ENCODE measurements around the gene AGTR1.
"Not testable (repeated sequence)": the region's sequence is repeated elsewhere in the genome, so short reads cannot be mapped to it uniquely, and the experiment has no call there.

AGTR1 gene

GRCh38 chr3:148758303-148758884, 60.7 kb downstream of the AGTR1 start:
- DNase-seq (ENCODE audit: low read depth): no peak

- no peak for DNase-seq (ENCODE audit: low read depth)
These were observed 61.7 kb downstream of the AGTR1 start for GRCh38 chr3:148759430-148759829.

- DNase-seq (ENCODE audit: low read depth): no peak
These were observed 65.5 kb downstream of the AGTR1 start for GRCh38 chr3:148763156-148763680.

- no peak for DNase-seq (ENCODE audit: low read depth)
These were observed 66.6 kb downstream of the AGTR1 start for GRCh38 chr3:148763986-148764935.

GRCh38 chr3:148772361-148772760, 74.7 kb downstream of the AGTR1 start:
- DNase-seq (ENCODE audit: low read depth): no peak

GRCh38 chr3:148772835-148773234, 75.1 kb downstream of the AGTR1 start:
- no peak for DNase-seq (ENCODE audit: low read depth)

GRCh38 chr3:148773805-148774204, 76.1 kb downstream of the AGTR1 start:
- DNase-seq (ENCODE audit: low read depth): no peak

- no peak for DNase-seq (ENCODE audit: low read depth)
These were observed 81.2 kb downstream of the AGTR1 start for GRCh38 chr3:148778926-148779325.

- not testable (repeated sequence) for DNase-seq (ENCODE audit: low read depth)
These were observed 87.3 kb downstream of the AGTR1 start for GRCh38 chr3:148785026-148785425.

GRCh38 chr3:148786159-148786558, 88.5 kb downstream of the AGTR1 start:
- not testable (repeated sequence) for DNase-seq (ENCODE audit: low read depth)

GRCh38 chr3:148789146-148789545, 91.4 kb downstream of the AGTR1 start:
- DNase-seq (ENCODE audit: low read depth): no peak

- no peak for DNase-seq (ENCODE audit: low read depth)
These were observed 92.2 kb downstream of the AGTR1 start for GRCh38 chr3:148789906-148790305.

GRCh38 chr3:148790370-148790769, 92.7 kb downstream of the AGTR1 start:
- DNase-seq (ENCODE audit: low read depth): no peak

GRCh38 chr3:148790851-148791735, 93.4 kb downstream of the AGTR1 start:
- DNase-seq (ENCODE audit: low read depth): no peak

- no peak for DNase-seq (ENCODE audit: low read depth)
These were observed 94.2 kb downstream of the AGTR1 start for GRCh38 chr3:148791920-148792319.

GRCh38 chr3:148792516-148792915, 94.8 kb downstream of the AGTR1 start:
- DNase-seq (ENCODE audit: low read depth): no peak
